Panc1 (cell line): ENCODE data around the gene RNF169. TPM values are rescaled to one million over a fixed set of nuclear protein-coding genes. Genes with fewer than 3 reads are reported as not detected.
A peak's percentile ranks its signal among the peaks of the same experiment; 100 is the strongest.

Source experiments
- ATAC-seq: fragments of 200-7000 bp; cut with Tn5 transposase; 2 replicates; pipeline ENCODE4 v1.9.1; 2020; ENCODE audit warnings: mild to moderate bottlenecking, moderate library complexity
- BruUV-seq: library from RNA; stranded (reverse); fragments of 400-500 nt; replicated peaks from 2 replicates; lab custom pipeline; 2021; lab: Mats Ljungman, UMichigan
- CTCF ChIA-PET: fragments of 300-600 bp; sonication (Branson Sonifier 250); formaldehyde crosslinking; loops from one replicate; lab custom pipeline; 2022; ENCODE audit warnings: antibody characterized with exemption; lab: Charles Lee
- POLR2A ChIA-PET: fragments of 300-600 bp; sonication (Branson Sonifier 250); formaldehyde crosslinking; loops from one replicate; lab custom pipeline; 2022; ENCODE audit warnings: antibody characterized with exemption; lab: Charles Lee
- DNase-seq: peaks from one replicate; pipeline ENCODE4 v3.0.0-alpha.2; 2010; ENCODE audit warnings: low read depth, low spot score
- H3K27ac ChIP-seq: 2 replicates; pipeline ENCODE4 v1.5.1; 2011; ENCODE audit warnings: mild to moderate bottlenecking, low read length, inconsistent platforms
- H3K27me3 ChIP-seq: fragments of 200-500 bp; sonication (Bioruptor generic); 2 replicates; pipeline ENCODE4 v1.6.0; 2014; ENCODE audit warnings: low read length, inconsistent platforms; ENCODE audit not compliant: control insufficient read depth, insufficient read depth
- H3K36me3 ChIP-seq: fragments of 200-500 bp; sonication (Bioruptor generic); 2 replicates; pipeline ENCODE4 v1.5.1; 2014; ENCODE audit warnings: inconsistent platforms, mild to moderate bottlenecking, low read length, moderate library complexity; ENCODE audit not compliant: control insufficient read depth, insufficient read depth
- H3K4me1 ChIP-seq: 2 replicates; pipeline ENCODE4 v1.5.1; 2011; ENCODE audit warnings: inconsistent platforms, mild to moderate bottlenecking, low read length, moderate library complexity; ENCODE audit not compliant: control insufficient read depth, insufficient read depth
- H3K4me3 ChIP-seq, 2 experiments: 2 replicates each; pipeline ENCODE4 v1.5.1; 2011 to 2012; ENCODE audit warnings: low read depth in 2 of 2, low read length in 2 of 2, mild to moderate bottlenecking in 2 of 2, inconsistent platforms in 1 of 2, moderate library complexity in 1 of 2
- H3K9me3 ChIP-seq: fragments of 200-500 bp; sonication (Bioruptor generic); 2 replicates; pipeline ENCODE4 v1.5.1; 2014; ENCODE audit warnings: low read depth, mild to moderate bottlenecking, inconsistent platforms, low read length, moderate library complexity; ENCODE audit not compliant: control insufficient read depth, insufficient read depth
- CTCF ChIP-seq: fragments of 450-650 bp; IDR thresholded peaks from 2 replicates; pipeline ENCODE4 v1.5.1; 2017; ENCODE audit warnings: mild to moderate bottlenecking
- POLR2AphosphoS5 ChIP-seq: IDR thresholded peaks from 2 replicates; pipeline ENCODE4 v1.6.1; 2012; ENCODE audit warnings: mild to moderate bottlenecking, low read depth, low read length, moderate library complexity
- REST ChIP-seq, 2 experiments: IDR thresholded peaks; 2 replicates each; pipeline ENCODE4 v1.6.1; 2011 to 2012; ENCODE audit warnings: low read depth in 2 of 2, control low read depth in 1 of 2, low read length in 1 of 2, mild to moderate bottlenecking in 1 of 2, moderate library complexity in 1 of 2; ENCODE audit not compliant: insufficient read depth in 1 of 2
- SIN3A ChIP-seq: IDR thresholded peaks from 2 replicates; pipeline ENCODE4 v1.6.1; 2012; ENCODE audit warnings: low read depth, mild to moderate bottlenecking, low read length, moderate library complexity, borderline replicate concordance; ENCODE audit not compliant: insufficient read depth
- TCF7L2 ChIP-seq: IDR thresholded peaks from 2 replicates; pipeline ENCODE4 v1.6.1; 2011; ENCODE audit warnings: mild to moderate bottlenecking, low read depth, low read length, inconsistent platforms
- in situ Hi-C: cut with HindIII; loops from 2 replicates; pipeline ENCODE4 v1.10.0; 2016; ENCODE audit warnings: low sequenced_read_pairs, low pct_unique_long_range_greater_than_20kb
- intact Hi-C: fragments of 100-400 bp; cut with micrococcal nuclease; formaldehyde crosslinking; loops from one replicate; pipeline ENCODE4 v1.10.0; 2022; ENCODE audit not compliant: unreplicated experiment
- total RNA-seq: library from RNA; stranded (reverse); gene quantifications from one replicate; pipeline ENCODE4 v1.2.1, GENCODE V29; 2021; ENCODE audit not compliant: unreplicated experiment

Gene RNF169
- total RNA-seq, 1 experiment from 2014 or later = 23.6 TPM

- no TSS peak for BruUV-seq
- POLR2A ChIA-PET = no interaction called here
- in situ Hi-C loops = no loop called here
Observed at GRCh38 chr11:74847895-74848294, 99.2 kb downstream of the RNF169 start.

GRCh38 chr11:74849525-74850391, 101.1 kb downstream of the RNF169 start:
- DNase-seq (no peak), ATAC-seq (peak; percentile 50)
- Histone ChIP-seq H3K4me3 (no peak overlapping the region), H3K27me3 (no peaks in the 10 kb centered on the region), H3K9me3 (no peaks in the 10 kb centered on the region), H3K36me3 (no peaks in the 10 kb centered on the region), H3K27ac (no peak overlapping the region), H3K4me1 (no peaks in the 10 kb centered on the region)
- BruUV-seq = no TSS peak
- POLR2A ChIA-PET = no interaction called here
- in situ Hi-C loops (no loop called here), intact Hi-C loops (no loop called here)
- CTCF ChIA-PET = interaction anchor here (0.6 kb wide), 1 partner anchor 165 kb away, joined by 5 read pairs; no protein-coding TSS in a partner anchor
- TF ChIP-seq POLR2AphosphoS5 (no peak), CTCF (no peak), REST (IDR thresholded peaks at IDR 0.05; ENCODE audit: insufficient read depth in 1 of 2, low read depth in 2 of 2, low read length in 1 of 2) (no peak), SIN3A (no peak)

More at GRCh38 chr11:74847895-74848294, 99.2 kb downstream of the RNF169 start:
- Histone ChIP-seq H3K4me3 (no peak overlapping the region), H3K36me3 (peaks cover 5% of the 10 kb centered on the region; the same call in 1 of the 2 replicates), H3K9me3 (no peaks in the 10 kb centered on the region), H3K27ac (no peak overlapping the region), H3K27me3 (no peaks in the 10 kb centered on the region), H3K4me1 (no peaks in the 10 kb centered on the region)
- ATAC-seq = no peak
- CTCF ChIA-PET = no interaction called here
- TF ChIP-seq CTCF = no peak
- TF ChIP-seq REST (IDR thresholded peaks at IDR 0.05; ENCODE audit: insufficient read depth in 1 of 2, low read depth in 2 of 2, low read length in 1 of 2) = no peak
- no peak for TF ChIP-seq TCF7L2
- no peak for TF ChIP-seq POLR2AphosphoS5
- no peak for TF ChIP-seq SIN3A
- DNase-seq = no peak
- intact Hi-C loops = no loop called here
